ENCODE data around the gene ATG7.
"Not testable (repeated sequence)": the region's sequence is repeated elsewhere in the genome, so short reads cannot be mapped to it uniquely, and the experiment has no call there.

ATG7 gene

DNA sequence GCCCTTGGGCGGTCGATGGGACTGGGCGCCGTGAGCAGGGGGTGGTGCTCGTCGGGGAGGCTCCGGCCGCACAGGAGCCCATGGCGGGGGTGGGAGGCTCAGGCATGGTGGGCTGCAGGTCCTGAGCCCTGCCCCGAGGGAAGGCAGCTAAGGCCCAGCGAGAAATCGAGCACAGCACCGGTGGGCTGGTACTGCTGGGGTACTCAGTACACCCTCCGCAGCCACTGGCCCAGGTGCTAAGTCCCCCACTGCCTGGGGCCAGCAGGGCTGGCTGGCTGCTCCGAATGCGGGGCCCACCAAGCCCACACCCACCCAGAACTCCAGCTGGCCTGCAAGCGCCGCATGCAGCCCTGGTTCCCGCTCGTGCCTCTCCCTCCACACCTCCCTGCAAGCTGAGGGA is 239.4 kb downstream of the ATG7 start:
- DNase-seq = not testable (repeated sequence)

DNA sequence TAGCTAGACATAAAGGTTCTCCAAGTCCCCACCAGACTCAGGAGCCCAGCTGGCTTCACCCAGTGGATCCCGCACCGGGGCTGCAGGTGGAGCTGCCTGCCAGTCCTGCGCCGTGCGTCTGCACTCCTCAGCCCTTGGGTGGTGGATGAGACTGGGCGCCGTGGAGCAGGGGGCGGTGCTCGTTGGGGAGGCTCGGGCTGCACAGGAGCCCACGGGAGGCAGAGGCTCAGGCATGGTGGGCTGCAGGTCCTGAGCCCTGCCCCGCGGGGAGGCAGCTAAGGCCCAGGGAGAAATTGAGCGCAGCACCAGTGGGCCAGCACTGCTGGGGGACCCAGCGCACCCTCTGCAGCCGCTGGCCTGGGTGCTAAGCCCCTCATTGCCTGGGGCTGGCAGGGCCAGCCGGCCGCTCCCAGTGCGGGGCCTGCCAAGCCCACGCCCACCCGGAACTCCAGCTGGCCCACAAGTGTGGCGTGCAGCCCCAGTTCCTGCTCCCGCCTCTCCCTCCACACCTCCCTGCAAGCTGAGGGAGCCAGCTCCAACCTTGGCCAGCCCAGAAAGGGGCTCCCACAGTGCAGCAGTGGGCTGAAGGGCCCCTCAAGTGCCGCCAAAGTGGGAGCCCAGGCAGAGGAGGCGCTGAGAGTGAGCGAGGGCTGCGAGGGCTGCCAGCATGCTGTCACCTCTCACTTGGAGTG is 241.1 kb downstream of the ATG7 start:
- not testable (repeated sequence) for DNase-seq

DNA sequence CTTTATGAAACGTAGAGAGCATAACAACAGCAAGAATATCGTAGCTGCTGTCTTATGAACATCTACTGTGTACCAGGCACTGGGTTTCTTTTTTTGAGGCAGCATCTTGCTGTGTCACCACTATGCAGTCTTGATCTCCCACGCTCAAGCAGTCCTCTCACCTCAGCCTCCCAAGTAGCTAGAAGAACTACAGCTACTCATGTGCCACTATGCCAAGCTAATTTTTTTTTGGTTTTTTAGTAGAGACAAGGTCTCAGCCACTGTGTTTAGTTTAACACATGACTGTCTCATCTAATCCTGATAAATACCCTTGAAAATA is 241.6 kb downstream of the ATG7 start:
- DNase-seq = no peak

DNA sequence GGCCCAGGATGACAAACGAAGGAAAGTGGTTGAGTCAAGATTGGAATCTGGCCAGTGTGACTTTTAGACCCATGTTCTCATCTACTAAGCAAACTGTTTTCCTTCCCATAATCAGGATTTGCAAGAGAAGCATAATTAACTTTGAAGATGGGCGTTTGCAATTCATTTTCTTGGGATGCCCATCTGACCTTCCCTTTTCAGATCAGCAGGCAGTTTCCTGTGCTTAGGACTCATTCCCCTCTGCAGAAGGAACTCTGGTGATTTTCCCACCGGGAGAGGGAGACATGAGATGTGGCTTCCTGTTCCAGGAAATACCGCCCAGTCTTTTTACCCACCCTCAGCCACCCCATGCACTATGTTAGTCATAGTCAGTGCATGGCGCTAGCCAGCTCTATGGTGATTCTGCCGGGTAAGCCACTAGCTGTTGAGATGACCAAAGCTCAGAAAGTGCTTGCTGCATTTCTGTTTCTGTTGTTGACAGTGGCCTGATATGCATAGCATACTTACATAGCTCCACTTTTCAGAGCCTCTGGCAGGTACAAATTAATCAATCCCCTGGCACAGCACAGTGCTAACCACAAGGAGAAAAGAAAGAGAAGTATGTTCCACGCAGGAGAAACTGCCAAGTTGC is 242.1 kb downstream of the ATG7 start:
- no peak for DNase-seq

DNA sequence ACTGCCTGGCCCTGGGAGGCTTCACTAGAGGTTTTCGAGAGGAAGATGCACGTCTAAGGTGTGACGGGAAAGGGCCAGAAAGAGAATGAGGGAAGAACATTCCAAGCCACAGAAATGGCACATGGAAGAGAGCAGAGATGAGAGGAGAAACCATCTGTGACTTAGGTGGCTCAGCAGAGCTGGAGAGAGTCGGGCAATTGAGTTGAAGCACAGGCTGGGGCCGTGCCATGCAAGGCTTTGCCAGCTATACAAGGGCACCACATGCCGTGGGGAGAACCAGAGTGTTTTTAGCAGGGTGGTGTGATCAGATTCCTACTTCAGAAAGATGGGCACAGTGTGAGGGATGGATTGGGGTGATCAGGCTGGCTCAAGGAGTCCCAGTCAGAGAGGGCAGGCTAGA is 245.4 kb downstream of the ATG7 start:
- DNase-seq = no peak

DNA sequence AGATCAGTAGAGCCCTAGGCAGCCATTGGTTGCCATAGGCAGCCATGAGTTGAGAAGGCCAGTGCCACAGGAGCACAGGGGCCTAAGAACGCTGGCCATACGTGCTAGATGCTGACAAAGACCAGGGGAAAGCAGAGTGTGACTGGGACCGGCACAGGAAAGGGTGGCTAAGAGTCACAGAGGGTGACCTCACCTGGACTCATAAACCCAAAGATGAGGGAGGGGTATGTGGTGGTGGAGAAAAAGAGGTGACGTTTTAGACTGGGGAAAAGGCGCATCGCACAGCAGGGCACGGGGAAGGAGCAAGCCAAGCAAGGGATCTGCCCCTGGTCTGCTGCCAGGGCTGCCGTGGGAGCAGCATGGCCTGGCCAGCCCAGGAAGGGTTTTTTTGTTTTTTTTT is 249.0 kb downstream of the ATG7 start:
- no peak for DNase-seq

DNA sequence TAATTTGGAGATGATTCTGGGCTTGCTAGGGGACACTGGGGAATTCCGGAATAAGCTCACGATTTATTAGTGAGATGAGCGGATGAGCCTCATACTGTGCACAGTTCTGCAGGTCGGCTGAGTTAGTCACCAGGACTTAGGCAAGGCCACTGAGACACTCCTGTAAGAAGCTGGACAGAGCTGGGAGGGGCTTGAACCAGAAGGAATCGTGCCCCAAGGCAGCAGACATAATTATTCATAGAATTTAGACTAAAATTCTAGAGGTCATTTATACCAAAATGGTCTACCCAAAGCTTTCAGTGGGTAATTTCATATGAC is 250.2 kb downstream of the ATG7 start:
- no peak for DNase-seq

DNA sequence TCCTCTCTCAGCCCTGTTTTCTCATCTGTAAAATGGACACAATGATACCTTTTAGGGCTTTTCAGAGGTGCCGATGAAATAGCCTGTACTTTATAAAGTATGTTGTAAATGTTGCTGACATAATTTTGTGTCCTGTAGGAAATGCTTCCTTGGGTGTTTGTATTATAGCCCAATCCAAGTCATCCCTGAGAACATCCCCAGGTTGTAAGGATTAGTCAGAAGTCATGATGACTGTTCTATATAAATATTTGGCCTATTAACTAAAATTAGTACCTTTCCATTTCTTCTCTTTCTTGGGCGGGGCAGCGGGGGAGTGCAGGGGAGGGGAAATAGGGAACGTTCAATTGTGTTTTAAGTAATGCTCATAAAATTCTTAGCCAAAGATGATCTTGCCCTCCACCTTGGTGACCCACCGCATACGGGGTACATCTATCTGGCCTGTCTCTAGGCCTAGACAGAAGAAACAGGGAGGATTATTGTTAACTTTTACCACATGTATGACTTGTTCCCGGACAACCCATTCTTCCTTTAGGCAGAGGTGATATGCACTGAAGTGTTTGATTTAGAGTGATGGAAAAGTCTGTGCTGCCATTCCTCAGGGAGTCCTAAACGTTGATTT is 250.9 kb downstream of the ATG7 start:
- no peak for DNase-seq

DNA sequence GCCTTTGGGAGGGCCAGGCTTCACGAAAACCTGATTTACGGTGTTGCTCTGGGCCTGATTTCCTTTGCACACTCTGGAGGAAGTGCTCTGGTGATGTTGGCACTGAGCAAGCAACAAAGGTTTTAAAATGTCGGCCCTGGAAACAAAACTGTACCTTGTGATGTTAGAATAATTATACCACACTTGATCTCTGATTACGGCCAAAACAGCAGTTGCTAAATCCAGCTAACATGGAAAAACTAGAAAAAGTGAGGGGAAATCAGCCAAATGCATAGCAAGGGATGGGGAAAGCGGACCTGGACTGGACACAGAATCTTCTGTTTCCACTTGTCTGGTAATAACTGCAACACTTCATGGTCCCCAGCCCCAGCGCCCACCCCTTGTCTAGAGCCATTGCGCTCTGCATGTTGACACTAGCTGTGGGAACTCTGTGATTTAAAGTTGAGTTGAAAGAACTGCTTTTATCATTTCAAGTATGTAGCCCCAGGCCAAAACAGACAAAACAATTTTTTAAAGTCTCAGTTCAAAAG is 251.4 kb downstream of the ATG7 start:
- DNase-seq = no peak

DNA sequence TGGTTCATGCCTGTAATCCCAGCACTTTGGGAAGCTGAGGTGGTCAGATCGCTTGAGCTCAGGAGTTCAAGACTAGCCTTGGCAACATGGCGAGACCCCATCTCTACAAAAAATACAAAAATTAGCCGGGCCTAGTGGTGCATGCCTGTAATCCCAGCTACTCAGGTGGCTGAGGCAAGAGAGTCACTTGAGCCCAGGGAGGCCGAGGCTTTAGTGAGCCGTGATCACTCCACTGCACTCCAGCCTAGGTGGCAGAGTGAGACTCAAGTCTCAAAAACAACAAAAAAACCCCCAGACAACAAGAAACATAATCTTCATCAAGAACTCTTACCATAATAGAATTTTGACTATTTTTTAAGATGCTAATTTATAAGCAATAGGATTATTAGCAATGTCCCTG is 253.9 kb downstream of the ATG7 start:
- DNase-seq = not testable (repeated sequence)

DNA sequence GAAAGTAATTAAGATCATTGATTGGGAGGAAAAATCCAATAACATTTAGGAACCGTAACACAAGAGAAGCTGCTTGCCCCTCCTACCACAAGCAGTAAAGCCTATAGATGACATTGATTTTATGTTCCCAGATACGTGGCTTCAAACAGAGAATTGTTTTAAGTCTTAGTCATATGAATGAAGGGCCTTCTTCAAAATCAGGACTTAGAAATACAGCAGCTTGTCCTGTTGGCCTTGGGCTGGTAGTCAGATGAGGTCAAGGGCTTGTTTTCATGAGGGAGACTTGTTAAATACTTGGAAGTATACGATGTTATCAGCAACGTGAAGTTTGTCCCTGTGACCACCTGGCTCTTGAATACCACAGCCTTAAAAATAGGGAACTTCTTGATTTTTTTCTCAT is 257.1 kb downstream of the ATG7 start:
- no peak for DNase-seq

DNA sequence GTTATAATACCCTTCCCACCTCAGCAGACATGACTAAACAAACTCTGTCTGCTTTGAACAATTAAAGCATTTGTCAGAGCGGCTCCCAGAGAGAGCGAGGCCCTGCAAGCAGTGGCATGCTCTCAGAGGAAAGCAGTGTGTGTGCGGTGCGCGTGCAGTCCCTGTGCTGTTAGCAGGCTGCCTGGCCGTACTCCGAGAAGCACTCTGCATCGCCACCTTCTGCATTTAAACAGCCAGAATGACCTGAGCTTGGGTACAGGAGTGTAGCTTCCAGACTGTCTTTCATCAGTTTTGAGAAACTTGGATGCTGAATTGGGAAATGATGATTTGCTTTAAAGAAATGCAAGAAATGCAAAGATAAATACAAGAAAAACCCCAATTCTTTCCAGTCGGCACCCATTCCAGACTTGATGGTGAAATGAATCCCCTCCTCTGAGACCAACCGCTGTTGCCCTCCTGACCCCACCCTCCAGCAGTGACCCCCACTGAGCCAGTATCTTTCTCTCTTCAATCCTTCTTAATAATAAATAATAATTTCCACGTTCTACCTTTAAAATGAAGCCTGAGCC is 258.0 kb downstream of the ATG7 start:
- DNase-seq = no peak

DNA sequence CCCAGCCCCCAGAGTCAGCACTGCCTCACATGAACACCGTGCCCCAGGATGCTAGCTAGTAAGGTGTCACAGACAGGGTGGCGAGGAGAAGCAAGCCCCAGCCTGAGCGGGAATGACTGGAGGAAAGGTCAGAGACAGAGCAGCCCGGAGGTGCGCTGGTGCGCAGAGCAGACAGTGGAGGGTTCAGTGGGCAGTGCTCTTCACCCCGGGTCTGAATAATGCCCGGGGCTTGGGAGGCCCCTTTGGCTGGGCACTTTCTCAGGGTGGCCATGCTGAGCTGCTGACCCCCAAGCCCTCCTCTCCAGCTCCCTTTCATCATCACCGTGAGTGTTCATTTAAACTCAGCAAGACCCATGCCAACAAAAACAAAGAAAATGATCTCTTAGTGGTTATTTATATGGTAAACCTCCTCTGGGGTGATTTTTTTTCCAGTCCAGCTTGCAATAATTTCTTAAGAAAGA is 260.8 kb downstream of the ATG7 start:
- DNase-seq = no peak

DNA sequence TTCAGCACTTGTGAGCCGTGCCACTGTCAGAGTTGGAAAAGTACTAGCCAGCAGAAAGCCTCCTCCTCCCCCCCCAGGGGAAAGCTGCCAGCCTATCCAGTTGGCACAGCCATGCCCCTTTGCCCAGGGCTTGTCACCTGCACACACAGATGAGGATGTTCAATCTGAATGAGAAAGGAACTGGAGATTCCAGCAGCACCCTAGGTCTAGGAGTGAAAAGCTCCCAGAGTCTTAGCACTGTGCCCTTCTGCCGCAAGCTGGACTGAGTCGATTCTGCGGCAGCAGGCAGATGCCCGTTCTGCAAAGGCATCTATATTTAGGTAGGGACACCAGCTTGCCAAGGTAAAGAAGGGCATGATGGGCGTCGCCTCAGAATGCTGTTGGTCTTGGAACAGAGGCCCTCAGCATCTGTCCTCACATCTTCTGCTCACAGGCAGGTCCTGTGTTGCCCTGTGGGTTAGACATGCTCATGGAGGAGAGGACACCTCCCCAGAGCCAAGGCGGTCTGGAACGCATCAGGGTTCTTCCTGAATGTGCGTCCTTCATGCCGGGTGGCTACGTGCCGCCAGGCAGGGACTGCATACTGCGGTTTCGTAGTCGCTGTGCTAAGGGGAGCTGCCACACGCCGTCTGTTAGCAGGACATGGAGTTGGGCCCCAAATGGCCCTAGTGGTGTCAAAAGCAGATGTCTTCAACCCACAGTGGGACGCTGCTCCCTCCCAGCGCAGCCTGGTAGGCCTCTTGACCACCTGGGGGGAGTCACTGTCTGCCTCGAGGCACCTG is 262.0 kb downstream of the ATG7 start:
- no peak for DNase-seq

DNA sequence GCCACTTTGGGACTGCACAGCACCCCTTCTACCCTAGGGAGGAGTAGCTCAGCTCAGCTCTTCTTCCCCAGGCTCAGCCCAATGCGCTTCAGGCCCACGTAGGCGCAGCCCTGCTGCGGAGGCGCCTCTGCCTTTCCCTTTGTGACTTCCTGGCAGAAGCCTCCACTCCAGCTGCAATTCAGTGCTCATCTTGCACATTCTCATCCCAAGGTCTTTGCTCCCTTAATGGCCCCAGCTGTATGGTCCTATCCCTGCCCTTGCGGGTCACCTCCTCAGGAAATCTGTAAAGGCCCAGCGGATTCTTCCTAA is 262.6 kb downstream of the ATG7 start:
- no peak for DNase-seq

DNA sequence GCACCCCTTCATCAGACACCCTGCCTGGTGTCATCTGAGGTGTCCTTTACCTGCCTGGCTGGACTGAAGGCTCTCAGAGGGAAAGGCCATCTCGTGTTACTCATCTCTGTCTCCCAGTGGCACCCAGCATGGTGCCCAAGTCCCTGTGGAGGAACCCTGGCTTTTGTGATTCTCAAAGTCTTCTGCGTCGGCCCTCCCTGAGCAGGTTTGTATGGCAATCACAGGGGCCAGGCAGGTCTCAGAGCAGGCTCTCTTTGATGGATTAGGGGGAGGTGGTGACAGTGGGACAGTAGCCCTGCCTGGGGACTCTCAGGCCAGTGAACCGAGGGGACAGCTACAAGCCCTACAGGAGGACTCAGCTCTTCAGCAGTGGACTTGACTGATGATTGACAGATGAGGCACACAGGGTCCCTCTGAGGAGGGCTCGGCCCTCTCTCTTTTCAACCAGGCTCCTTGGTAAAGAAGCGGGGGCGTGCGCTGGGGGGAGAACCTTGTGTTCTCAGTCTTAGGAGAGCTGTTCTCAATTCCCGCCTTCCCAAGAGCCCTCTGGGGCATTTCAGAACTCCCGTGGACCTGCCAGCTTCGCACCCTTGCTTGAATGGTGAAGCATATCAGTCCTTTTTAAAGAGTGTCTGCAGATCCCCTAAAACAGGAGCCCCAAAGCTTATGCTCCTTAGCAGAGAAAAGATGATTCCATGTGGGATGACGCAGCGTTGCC is 263.2 kb downstream of the ATG7 start:
- DNase-seq = no peak

DNA sequence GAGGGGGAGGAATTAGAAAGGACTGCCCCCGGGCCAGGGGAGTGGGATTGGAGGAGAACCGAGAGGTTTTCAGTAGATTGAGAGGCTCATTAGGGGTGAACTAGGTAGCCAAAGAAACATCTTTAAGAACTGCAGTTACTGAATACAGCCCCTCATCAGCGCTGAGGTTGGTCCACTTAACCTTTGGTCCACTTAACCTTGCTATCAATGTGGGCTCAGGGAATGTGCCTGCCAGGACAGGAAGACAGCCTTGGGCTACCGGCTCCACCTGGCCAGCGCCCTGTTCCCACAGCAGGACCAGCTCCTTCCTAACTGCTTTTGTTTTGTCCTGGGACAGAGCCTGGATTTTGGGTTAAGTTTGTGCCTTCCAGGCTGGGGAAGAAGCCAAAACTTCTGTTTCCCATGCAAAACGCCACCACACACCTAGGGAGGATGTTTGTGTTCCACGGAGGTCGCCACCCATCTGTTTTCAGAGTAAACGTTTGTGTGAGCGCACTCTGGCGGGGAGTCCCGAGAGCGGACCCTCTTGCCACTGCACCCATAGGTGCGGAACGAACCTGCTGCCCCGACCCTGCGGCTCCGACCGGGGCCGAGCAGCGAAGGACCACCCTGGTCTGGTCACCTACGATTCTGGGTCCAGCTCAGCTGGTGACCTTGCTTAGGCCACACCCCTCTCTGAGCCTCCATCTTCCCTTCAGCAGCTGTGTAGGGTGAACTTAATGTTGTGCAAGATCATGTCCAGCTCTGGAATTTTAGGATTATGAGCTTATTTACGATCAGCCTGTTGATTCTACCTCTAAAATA is 264.1 kb downstream of the ATG7 start:
- DNase-seq = no peak

DNA sequence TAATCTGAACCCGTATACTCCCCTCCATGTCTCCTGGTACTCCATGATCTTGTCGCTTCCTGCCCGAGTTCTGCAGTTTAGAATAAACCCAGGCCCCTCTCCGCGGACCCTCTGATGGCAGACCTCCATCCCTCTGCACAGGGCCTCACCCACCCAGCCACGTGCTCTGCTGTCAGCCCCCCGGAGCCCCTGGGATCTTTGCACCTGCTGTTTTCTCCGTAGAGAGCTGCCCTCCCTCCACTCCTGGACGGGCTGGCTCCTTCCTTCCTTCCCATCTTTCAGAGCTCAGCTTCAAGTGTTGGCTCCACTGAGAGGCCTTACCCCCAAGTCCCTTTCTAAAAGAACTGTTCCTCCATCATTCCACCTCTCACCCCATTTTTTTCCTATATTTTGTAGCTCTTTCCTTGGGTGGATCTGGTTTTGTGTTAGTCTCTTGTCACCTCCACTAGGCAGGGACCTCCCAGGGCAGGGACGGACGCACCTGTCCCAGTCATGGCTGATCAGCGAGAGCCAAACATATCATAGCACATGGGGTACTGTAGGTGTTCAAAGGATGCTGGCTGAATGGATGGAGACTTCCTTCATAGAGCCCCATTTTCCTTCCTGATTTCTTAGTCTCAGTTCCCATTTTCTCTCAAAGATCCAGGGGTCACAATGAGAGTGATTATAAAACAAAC is 264.9 kb downstream of the ATG7 start:
- DNase-seq = no peak

DNA sequence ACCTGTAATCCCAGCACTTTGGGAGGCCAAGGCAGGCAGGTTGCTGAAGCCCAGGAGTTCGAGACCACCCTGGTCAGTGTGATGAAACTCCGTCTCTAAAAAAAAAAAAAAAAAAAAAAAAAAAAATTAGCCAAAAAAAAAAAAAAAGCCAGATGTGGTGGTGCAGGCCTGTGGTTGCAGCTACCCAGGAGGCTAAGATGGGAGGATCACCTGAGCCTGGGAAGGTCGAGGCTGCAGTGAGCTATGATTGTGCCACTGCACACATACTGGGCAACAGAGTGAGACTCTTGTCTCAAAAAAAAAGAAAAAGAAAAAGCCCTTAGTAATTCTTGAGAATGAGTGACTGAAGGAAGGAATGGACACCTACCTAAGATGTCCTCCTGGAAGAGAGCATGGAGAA is 266.4 kb downstream of the ATG7 start:
- no peak for DNase-seq

DNA sequence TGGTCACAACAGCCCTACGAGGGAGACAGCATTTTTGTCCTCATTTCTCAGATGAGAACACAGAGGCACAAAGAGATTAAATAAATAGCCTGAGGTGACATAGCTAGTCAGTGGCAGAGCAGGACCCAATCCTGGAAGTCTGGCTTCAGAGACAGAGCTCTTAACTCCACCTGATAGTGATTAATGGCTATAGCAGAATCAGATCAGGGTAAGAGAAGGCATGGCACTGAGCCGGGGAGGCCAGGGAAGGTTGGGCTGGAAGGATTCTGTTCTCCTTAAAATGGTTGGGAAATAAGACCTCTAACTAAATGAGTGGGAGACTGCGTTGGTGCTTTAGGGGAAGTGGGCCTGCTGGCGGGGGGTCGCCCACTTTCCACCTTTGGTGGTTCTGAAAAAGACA is 267.0 kb downstream of the ATG7 start:
- DNase-seq = no peak

DNA sequence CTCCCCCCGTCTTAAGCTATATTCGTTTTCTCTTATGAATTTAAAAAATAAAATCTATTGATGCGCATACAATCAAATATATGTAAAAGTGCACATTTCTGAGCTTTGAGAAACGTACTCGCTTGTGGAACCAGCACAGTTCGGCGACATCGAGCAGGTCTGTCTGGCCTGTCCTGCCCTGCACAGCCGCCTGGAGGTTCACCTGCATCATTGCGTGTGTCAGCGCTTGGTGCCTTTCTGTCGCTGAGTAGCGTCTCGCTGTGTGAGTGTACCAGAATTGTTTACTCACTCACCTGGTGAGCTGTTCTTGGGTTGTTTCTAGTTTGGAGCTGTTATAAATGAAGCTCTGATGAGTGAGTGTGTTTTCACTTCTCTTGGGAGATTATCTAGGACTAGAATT is 267.5 kb downstream of the ATG7 start:
- DNase-seq = no peak

All from CD4-positive, alpha-beta T cell treated with Interleukin-17A for 4 hours (primary cell).